HEK293 (cell line): Measurements from ENCODE around the gene CENATAC.

ENCODE experiments used
- CTCF ChIA-PET: fragments of 350-600 bp; formaldehyde crosslinking; extraction: SDS; loops from one replicate; lab custom pipeline; 2021; ENCODE audit warnings: antibody characterized with exemption; lab: Yijun Ruan, JAX
- POLR2A ChIA-PET: fragments of 300-600 bp; formaldehyde crosslinking; extraction: SDS; loops from one replicate; lab custom pipeline; 2020; ENCODE audit warnings: antibody characterized with exemption, inconsistent platforms; lab: Yijun Ruan, JAX
- H3K27ac ChIP-seq: fragments of 200-500 bp; sonication (Bioruptor generic); 2 replicates; pipeline ENCODE4 v1.5.1; 2014; ENCODE audit warnings: low read depth, low read length, control low read depth, inconsistent platforms; ENCODE audit errors: extremely low read depth
- H3K36me3 ChIP-seq, 2 experiments: fragments of 200-500 bp in 1 of 2; sonication (Bioruptor generic) in 1 of 2; 1 replicate in 1 of 2; 2 replicates in 1 of 2; pipeline ENCODE4 v1.5.1; 2014 to 2017; ENCODE audit warnings: inconsistent platforms in 2 of 2, low read length in 2 of 2; ENCODE audit not compliant: control insufficient read depth in 2 of 2, insufficient read depth in 1 of 2
- H3K4me1 ChIP-seq: fragments of 200-500 bp; sonication (Bioruptor generic); 2 replicates; pipeline ENCODE4 v1.5.1; 2014; ENCODE audit warnings: mild to moderate bottlenecking, low read length, inconsistent platforms; ENCODE audit not compliant: control insufficient read depth, insufficient read depth
- H3K4me3 ChIP-seq: 2 replicates; pipeline ENCODE4 v1.5.1; 2011; ENCODE audit warnings: low read depth, mild to moderate bottlenecking, control low read depth, low read length, moderate library complexity
- H3K9me3 ChIP-seq: fragments of 200-500 bp; sonication (Bioruptor generic); 2 replicates; pipeline ENCODE4 v1.5.1; 2014; ENCODE audit warnings: low read depth, low read length, inconsistent platforms; ENCODE audit not compliant: control insufficient read depth, insufficient read depth
- BCL11B ChIP-seq: fragments of 450-650 bp; formaldehyde crosslinking; IDR thresholded peaks from 2 replicates; pipeline ENCODE4 v1.5.1; 2016; ENCODE audit warnings: low read depth, missing biosample characterization, missing genetic modification characterization
- CTCF ChIP-seq: fragments of 450-650 bp; formaldehyde crosslinking; IDR thresholded peaks from 2 replicates; pipeline ENCODE4 v1.5.1; 2016; ENCODE audit warnings: missing biosample characterization, missing genetic modification characterization
- HIC1 ChIP-seq: fragments of 450-650 bp; formaldehyde crosslinking; IDR thresholded peaks from 2 replicates; pipeline ENCODE4 v1.5.1; 2016; ENCODE audit warnings: missing biosample characterization, missing genetic modification characterization
- INSM2 ChIP-seq: fragments of 450-650 bp; formaldehyde crosslinking; IDR thresholded peaks from 2 replicates; pipeline ENCODE4 v1.5.1; 2016; ENCODE audit warnings: missing biosample characterization, missing genetic modification characterization
- KLF9 ChIP-seq: fragments of 450-650 bp; formaldehyde crosslinking; IDR thresholded peaks from 2 replicates; pipeline ENCODE4 v1.5.1; 2016; ENCODE audit warnings: missing biosample characterization, missing genetic modification characterization, low read depth
- ZBTB44 ChIP-seq: fragments of 450-650 bp; IDR thresholded peaks from 2 replicates; pipeline ENCODE4 v1.5.1; 2018; ENCODE audit warnings: missing biosample characterization, mild to moderate bottlenecking, missing genetic modification characterization
- ZBTB7A ChIP-seq: fragments of 450-650 bp; formaldehyde crosslinking; IDR thresholded peaks from 2 replicates; pipeline ENCODE4 v1.5.1; 2016; ENCODE audit warnings: low read depth, missing biosample characterization, missing genetic modification characterization
- ZNF146 ChIP-seq: fragments of 450-650 bp; formaldehyde crosslinking; IDR thresholded peaks from 2 replicates; pipeline ENCODE4 v1.5.1; 2016; ENCODE audit warnings: missing biosample characterization, missing genetic modification characterization
- ZNF221 ChIP-seq: fragments of 450-650 bp; formaldehyde crosslinking; IDR thresholded peaks from 2 replicates; pipeline ENCODE4 v1.5.1; 2017; ENCODE audit warnings: missing biosample characterization, missing genetic modification characterization, borderline replicate concordance
- ZNF223 ChIP-seq: fragments of 450-650 bp; formaldehyde crosslinking; IDR thresholded peaks from 2 replicates; pipeline ENCODE4 v1.5.1; 2016; ENCODE audit warnings: missing biosample characterization, missing genetic modification characterization
- ZNF302 ChIP-seq: fragments of 450-650 bp; formaldehyde crosslinking; IDR thresholded peaks from 2 replicates; pipeline ENCODE4 v1.5.1; 2016; ENCODE audit warnings: missing biosample characterization, missing genetic modification characterization, low read depth
- ZNF394 ChIP-seq: fragments of 450-650 bp; formaldehyde crosslinking; IDR thresholded peaks from 2 replicates; pipeline ENCODE4 v1.5.1; 2016; ENCODE audit warnings: missing biosample characterization, missing genetic modification characterization, mild to moderate bottlenecking, moderate library complexity, borderline replicate concordance
- ZNF433 ChIP-seq: fragments of 450-650 bp; formaldehyde crosslinking; IDR thresholded peaks from 2 replicates; pipeline ENCODE4 v1.5.1; 2016; ENCODE audit warnings: missing biosample characterization, missing genetic modification characterization, low read depth
- ZNF558 ChIP-seq: fragments of 450-650 bp; formaldehyde crosslinking; IDR thresholded peaks from 2 replicates; pipeline ENCODE4 v1.5.1; 2016; ENCODE audit warnings: missing biosample characterization, missing genetic modification characterization
- ZNF624 ChIP-seq: fragments of 450-650 bp; formaldehyde crosslinking; IDR thresholded peaks from 2 replicates; pipeline ENCODE4 v1.5.1; 2017; ENCODE audit warnings: missing biosample characterization, missing genetic modification characterization
- ZNF629 ChIP-seq: fragments of 450-650 bp; formaldehyde crosslinking; IDR thresholded peaks from 2 replicates; pipeline ENCODE4 v1.5.1; 2017; ENCODE audit warnings: missing biosample characterization, missing genetic modification characterization
- ZNF645 ChIP-seq: fragments of 450-650 bp; formaldehyde crosslinking; IDR thresholded peaks from 2 replicates; pipeline ENCODE4; 2016; ENCODE audit warnings: missing biosample characterization, missing genetic modification characterization
- ZNF670 ChIP-seq: fragments of 450-650 bp; formaldehyde crosslinking; IDR thresholded peaks from 2 replicates; pipeline ENCODE4 v1.5.1; 2016; ENCODE audit warnings: missing biosample characterization, missing genetic modification characterization, low read depth
- ZNF76 ChIP-seq: fragments of 450-650 bp; formaldehyde crosslinking; IDR thresholded peaks from 2 replicates; pipeline ENCODE4; 2016; ENCODE audit warnings: low read depth, missing biosample characterization, missing genetic modification characterization, borderline replicate concordance
- ZNF837 ChIP-seq: fragments of 450-650 bp; formaldehyde crosslinking; IDR thresholded peaks from 2 replicates; pipeline ENCODE4 v1.5.1; 2016; ENCODE audit warnings: missing biosample characterization, missing genetic modification characterization

CENATAC gene

GRCh38 chr11:119042927-119043326 lies 45.0 kb downstream of the CENATAC start:
- H3K9me3 ChIP-seq, result no peaks in the 10 kb centered on the region
- ChIA-PET POLR2A (interaction anchor here (1.1 to 1.5 kb wide), 3 partner anchors 13 to 42 kb away, joined by 3 to 7 read pairs (median 3); partner anchors contain the start of genes HMBS and VPS11), CTCF (interaction anchor here (1.5 to 1.6 kb wide), 2 partner anchors 11 to 13 kb away, joined by 4 to 6 read pairs; no protein-coding TSS in a partner anchor)
- TF ChIP-seq ZBTB7A (tag by site-specific recombination), result no peak
- peaks cover 0 to 36% of the 10 kb centered on the region in 2 experiments; a peak in 2 of 3 replicates for H3K36me3 ChIP-seq
- no peak overlapping the region for H3K27ac ChIP-seq
- no peak overlapping the region for H3K4me3 ChIP-seq
- H3K4me1 ChIP-seq, result no peaks in the 10 kb centered on the region

GRCh38 chr11:119044708-119045107 lies 46.8 kb downstream of the CENATAC start:
- Histone ChIP-seq H3K27ac (no peak overlapping the region), H3K9me3 (no peaks in the 10 kb centered on the region), H3K4me1 (no peaks in the 10 kb centered on the region), H3K36me3 (peaks cover 0 to 53% of the 10 kb centered on the region in 2 experiments; a peak in 2 of 3 replicates), H3K4me3 (no peak overlapping the region)
- TF ChIP-seq ZNF394 (tag by site-specific recombination) (no peak), CTCF (tag by site-specific recombination) (no peak), ZNF146 (no peak), ZNF837 (tag by site-specific recombination) (no peak), ZNF221 (no peak), KLF9 (tag by site-specific recombination) (no peak), ZNF624 (tag by site-specific recombination) (no peak)
- CTCF ChIA-PET, result no interaction called here
- POLR2A ChIA-PET, result interaction anchor here (0.6 kb wide), 1 partner anchor 159 kb away, joined by 3 read pairs; no protein-coding TSS in a partner anchor

- TF ChIP-seq ZNF624 (tag by site-specific recombination) (no peak), ZNF645 (no peak), ZNF629 (tag by site-specific recombination) (no peak), ZNF302 (no peak), INSM2 (tag by site-specific recombination) (no peak), ZNF670 (tag by site-specific recombination) (no peak)
- Histone ChIP-seq H3K9me3 (no peaks in the 10 kb centered on the region), H3K4me3 (no peak overlapping the region), H3K4me1 (no peaks in the 10 kb centered on the region), H3K27ac (no peak overlapping the region), H3K36me3 (peaks cover 0 to 71% of the 10 kb centered on the region in 2 experiments; a peak in 2 of 3 replicates)
- POLR2A ChIA-PET, result no interaction called here
- CTCF ChIA-PET, result interaction anchor here (1.2 kb wide), 1 partner anchor 84 kb away, joined by 5 read pairs; no protein-coding TSS in a partner anchor
Observed at GRCh38 chr11:119046489-119046888, 48.6 kb downstream of the CENATAC start.

- Histone ChIP-seq H3K36me3 (peaks cover 0 to 78% of the 10 kb centered on the region in 2 experiments; a peak in 2 of 3 replicates), H3K9me3 (no peaks in the 10 kb centered on the region), H3K27ac (no peak overlapping the region), H3K4me3 (no peak overlapping the region), H3K4me1 (no peaks in the 10 kb centered on the region)
- CTCF ChIA-PET, result no interaction called here
- POLR2A ChIA-PET, result interaction anchor here (0.6 to 1.2 kb wide), 3 partner anchors 11 to 38 kb away, joined by 4 to 6 read pairs (median 4); partner anchors contain the start of gene HMBS
- TF ChIP-seq ZNF433, result no peak
- TF ChIP-seq ZBTB44 (tag by site-specific recombination), result no peak
- TF ChIP-seq BCL11B (tag by site-specific recombination), result no peak
- no peak for TF ChIP-seq ZNF76 (tag by site-specific recombination)
- no peak for TF ChIP-seq HIC1 (tag by site-specific recombination)
- TF ChIP-seq ZNF558 (tag by site-specific recombination), result no peak
- TF ChIP-seq ZNF223 (tag by site-specific recombination), result no peak
Observed at GRCh38 chr11:119047205-119047604, 49.3 kb downstream of the CENATAC start.
